ENCODE measurements around the gene GJA10.

- TF ChIP-seq YY1 (IDR thresholded peaks at IDR 0.05; ENCODE audit: insufficient read depth, insufficient read length) (no peak), ZNF274 (IDR thresholded peaks at IDR 0.05; ENCODE audit: low read depth, low read length) (no peak), SUZ12 (IDR thresholded peaks at IDR 0.05; ENCODE audit: extremely low read depth, insufficient read depth, insufficient read length) (no peak)
Measured at GRCh38 chr6:89887452-89888137, 6.7 kb upstream of the GJA10 start.

Data from NT2/D1 (cell line).